Liver (tissue), 9 donors: ENCODE data around the gene ADGRD1. TPM values are rescaled to one million over a fixed set of nuclear protein-coding genes. Genes with fewer than 3 reads are reported as not detected.

Experiments
- DNase-seq: peaks from one replicate; pipeline ENCODE4 v3.0.0-alpha.2; 2017; ENCODE audit warnings: low spot score
- H3K27ac ChIP-seq, 2 donors: one replicate each; pipeline ENCODE4 v1.7.0; 2013; ENCODE audit warnings: inconsistent platforms in 2 of 2, low read length in 2 of 2, control low read depth in 1 of 2, low read depth in 1 of 2, mild to moderate bottlenecking in 1 of 2
- H3K27me3 ChIP-seq, 4 donors: one replicate each; pipeline versions ENCODE4 v1.6.1 to v1.7.0; 2013; ENCODE audit warnings: low read length in 3 of 4, inconsistent platforms in 1 of 4, mild to moderate bottlenecking in 1 of 4, moderate library complexity in 1 of 4; ENCODE audit not compliant: control insufficient read depth in 4 of 4, insufficient read depth in 4 of 4
- H3K36me3 ChIP-seq, 4 donors: one replicate each; pipeline versions ENCODE4 v1.6.1 to v1.7.0; 2013; ENCODE audit warnings: low read length in 3 of 4, mild to moderate bottlenecking in 3 of 4, low read depth in 1 of 4, moderate library complexity in 1 of 4; ENCODE audit not compliant: control insufficient read depth in 4 of 4, insufficient read depth in 3 of 4
- H3K4me1 ChIP-seq, 4 donors: one replicate each; pipeline versions ENCODE4 v1.6.1 to v1.7.0; 2013; ENCODE audit warnings: low read length in 3 of 4, mild to moderate bottlenecking in 3 of 4, moderate library complexity in 1 of 4; ENCODE audit not compliant: control insufficient read depth in 4 of 4, insufficient read depth in 4 of 4
- H3K4me3 ChIP-seq, 3 donors: one replicate each; pipeline versions ENCODE4 v1.6.1 to v1.7.0; 2013; ENCODE audit warnings: low read length in 3 of 3, control low read depth in 1 of 3, low read depth in 1 of 3, mild to moderate bottlenecking in 1 of 3
- H3K9ac ChIP-seq, 2 donors: one replicate each; pipeline ENCODE4 v1.7.0; 2013; ENCODE audit warnings: low read length in 2 of 2, mild to moderate bottlenecking in 2 of 2, moderate library complexity in 2 of 2, control low read depth in 1 of 2, low read depth in 1 of 2
- H3K9me3 ChIP-seq, 4 donors: one replicate each; pipeline versions ENCODE4 v1.6.1 to v1.7.0; 2013; ENCODE audit warnings: low read length in 3 of 4; ENCODE audit not compliant: control insufficient read depth in 4 of 4
- EGR1 ChIP-seq, 2 donors: IDR thresholded peaks; 2 replicates each; pipeline ENCODE4 v1.6.1; 2016 to 2018; ENCODE audit warnings: antibody characterized with exemption in 2 of 2, low read depth in 2 of 2
- FOXA1 ChIP-seq: IDR thresholded peaks from 2 replicates; pipeline ENCODE4 v1.6.1; 2016; ENCODE audit warnings: antibody characterized with exemption
- FOXA2 ChIP-seq: IDR thresholded peaks from 2 replicates; pipeline ENCODE4 v1.6.1; 2016; ENCODE audit warnings: antibody characterized with exemption
- GABPA ChIP-seq, 2 donors: IDR thresholded peaks in 1 of 2; conservative IDR thresholded peaks in 1 of 2; 2 replicates each; pipeline ENCODE4 v1.6.1; 2016; ENCODE audit warnings: antibody characterized with exemption in 2 of 2, mild to moderate bottlenecking in 1 of 2, moderate library complexity in 1 of 2
- HNF4A ChIP-seq, 2 donors: conservative IDR thresholded peaks; 2 replicates each; pipeline ENCODE4 v1.6.1; 2016; ENCODE audit warnings: antibody characterized with exemption in 2 of 2, mild to moderate bottlenecking in 2 of 2
- HNF4G ChIP-seq: IDR thresholded peaks from 2 replicates; pipeline ENCODE4 v1.6.1; 2016; ENCODE audit warnings: antibody characterized with exemption
- JUND ChIP-seq, 2 donors: IDR thresholded peaks; 2 replicates each; pipeline ENCODE4 v1.6.1; 2016; ENCODE audit warnings: antibody characterized with exemption in 2 of 2
- NR2F2 ChIP-seq: IDR thresholded peaks from 2 replicates; pipeline ENCODE4 v1.6.1; 2016; ENCODE audit warnings: antibody characterized with exemption
- RXRA ChIP-seq, 2 donors: IDR thresholded peaks; 2 replicates each; pipeline ENCODE4 v1.6.1; 2017 to 2018; ENCODE audit warnings: antibody characterized with exemption in 2 of 2, mild to moderate bottlenecking in 1 of 2
- SP1 ChIP-seq: IDR thresholded peaks from 2 replicates; pipeline ENCODE4 v1.6.1; 2018; ENCODE audit warnings: antibody characterized with exemption, mild to moderate bottlenecking
- TAF1 ChIP-seq: conservative IDR thresholded peaks from 2 replicates; pipeline ENCODE4 v1.6.1; 2016; ENCODE audit warnings: antibody characterized with exemption, mild to moderate bottlenecking
- YY1 ChIP-seq: IDR thresholded peaks from 2 replicates; pipeline ENCODE4 v1.6.1; 2016; ENCODE audit warnings: antibody characterized with exemption, mild to moderate bottlenecking
- WGBS: extraction: QIAGEN DNeasy Blood & Tissue Kit; methylation state at CpG from one replicate; pipeline ENCODE4 v1.1.7; 2013; 5-methylcytosine and 5-hydroxymethylcytosine counted together
- polyA plus RNA-seq, 2 donors: library from polyadenylated mRNA; stranded (reverse) in 1 of 2; unstranded in 1 of 2; fragments of 200-250 nt in 1 of 2; fragments of >200 nt in 1 of 2; fragmentation: Nextera tagmentation in 1 of 2; extraction: Ambion mirVana in 1 of 2; gene quantifications; one replicate each; pipeline versions ENCODE4 v1.2.1 to v1.2.3, GENCODE V29; 2013 to 2015
- total RNA-seq, 2 donors: library from RNA; depleted of rRNA; stranded (reverse); fragments of >200 nt; gene quantifications; one replicate each; pipeline ENCODE4 v1.2.3, GENCODE V29; 2014
- TF ChIP-seq, protein P1 (sequence below): IDR thresholded peaks from 2 replicates; pipeline ENCODE4 v1.6.1; 2016; ENCODE audit warnings: antibody characterized with exemption
- TF ChIP-seq, protein P2 (sequence below): IDR thresholded peaks from 2 replicates; pipeline ENCODE4 v1.6.1; 2016; ENCODE audit warnings: antibody characterized with exemption
- TF ChIP-seq, protein P3 (sequence below): IDR thresholded peaks from 2 replicates; pipeline ENCODE4 v1.6.1; 2016; ENCODE audit warnings: antibody characterized with exemption, mild to moderate bottlenecking
- TF ChIP-seq, protein P4 (sequence below): fragments of 150-350 bp; IDR thresholded peaks from 2 replicates; pipeline ENCODE4 v1.5.1; 2017; ENCODE audit warnings: improper control_type of control experiment, low read depth, low read length; ENCODE audit not compliant: missing input control
- TF ChIP-seq, protein P5 (sequence below): IDR thresholded peaks from 2 replicates; pipeline ENCODE4 v1.6.1; 2016; ENCODE audit warnings: antibody characterized with exemption
- donor health status: healthy.
- donor health status: healthy.
- donor health status: healthy.
- donor health status: healthy.
- donor health status: healthy.

ADGRD1 gene
- total and polyA plus RNA-seq, 4 donors: 2.7 to 7.1 (median 4.6) TPM

DNA sequence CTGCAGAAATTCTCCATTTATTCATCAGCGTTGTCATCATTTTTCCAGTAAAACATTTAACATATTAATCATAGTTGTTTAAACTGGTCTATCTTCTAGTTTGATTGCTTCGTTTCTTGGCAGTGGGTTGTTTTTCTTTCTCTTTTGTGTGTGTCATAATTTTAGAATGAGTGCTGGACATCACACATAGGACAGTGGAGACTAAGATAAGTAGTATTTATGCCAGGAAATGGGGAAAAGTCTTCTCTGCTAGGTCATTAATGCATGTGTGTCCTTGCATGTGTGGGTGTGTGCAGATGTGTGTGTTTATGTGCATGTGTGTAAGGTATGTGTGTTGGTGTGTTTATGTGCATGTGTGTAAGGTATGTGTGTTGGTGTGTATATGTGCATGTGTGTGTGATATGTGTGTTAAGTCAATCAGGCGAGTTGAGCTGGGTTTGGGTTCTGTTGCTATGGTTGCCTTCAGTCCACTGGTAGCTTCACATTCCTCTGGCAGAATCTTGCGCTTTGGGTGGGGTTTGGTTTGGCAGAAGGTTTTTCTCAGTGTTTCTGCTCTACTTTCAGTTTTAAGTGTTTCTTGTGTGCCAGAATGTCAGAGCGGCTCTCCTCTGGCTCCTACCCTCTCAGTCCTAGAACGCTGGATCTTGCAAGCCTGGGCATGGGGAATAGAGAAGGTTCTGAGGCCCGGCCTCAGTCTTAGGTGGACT is 7.8 kb upstream of the ADGRD1 start:
- Histone ChIP-seq H3K4me1 (no peaks in the 10 kb centered on the region), H3K27ac (no peak overlapping the region), H3K36me3 (no peaks in the 10 kb centered on the region), H3K9me3 (peaks cover 0 to 4% (median 1%) of the 10 kb centered on the region in 4 donors), H3K9ac (no peak overlapping the region), H3K4me3 (no peak overlapping the region), H3K27me3 (no peaks in the 10 kb centered on the region)
- TF ChIP-seq RXRA (IDR thresholded peaks at IDR 0.05) (no peak), FOXA2 (no peak), YY1 (no peak), TAF1 (no peak), JUND (IDR thresholded peaks at IDR 0.05) (no peak)
- no peak for DNase-seq
- WGBS: 87% methylated on average over 7 of the region's 7 CpGs

DNA sequence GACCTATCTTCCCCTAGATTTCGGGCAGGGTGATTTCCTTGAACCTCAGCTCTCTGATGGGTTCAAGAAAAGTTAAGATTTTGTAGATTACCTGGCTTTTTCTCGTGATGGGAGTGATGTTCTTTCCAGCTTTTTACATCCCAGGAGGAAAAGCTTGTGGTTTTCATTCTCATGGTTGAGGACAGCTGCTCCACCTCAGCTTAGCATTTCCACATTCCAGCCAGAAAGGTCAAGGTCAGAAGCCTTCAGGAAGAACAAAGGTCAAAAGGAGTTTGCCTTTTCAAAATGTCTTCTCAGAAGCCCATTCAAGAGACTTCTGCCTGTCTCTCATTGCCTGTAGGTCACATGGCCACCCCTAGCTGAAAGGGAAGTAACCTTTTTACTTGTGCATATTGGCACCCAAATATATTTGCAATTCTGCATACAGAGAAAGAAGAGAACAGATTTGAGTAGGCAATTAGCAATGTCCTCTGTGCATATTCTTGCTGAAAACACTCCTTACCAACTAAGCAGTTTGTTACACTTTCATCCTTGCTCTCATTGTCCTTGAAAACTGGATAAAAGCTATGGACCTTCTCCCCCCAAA is 6.6 kb upstream of the ADGRD1 start:
- Histone ChIP-seq H3K27me3 (no peaks in the 10 kb centered on the region), H3K36me3 (no peaks in the 10 kb centered on the region), H3K4me3 (no peak overlapping the region), H3K9ac (no peak overlapping the region), H3K9me3 (peaks cover 0 to 3% (median 1%) of the 10 kb centered on the region in 4 donors), H3K4me1 (no peaks in the 10 kb centered on the region), H3K27ac (no peak overlapping the region)
- DNase-seq: no peak
- 79% methylated on average over 2 of the region's 2 CpGs for WGBS
- TF ChIP-seq HNF4G: no peak

DNA sequence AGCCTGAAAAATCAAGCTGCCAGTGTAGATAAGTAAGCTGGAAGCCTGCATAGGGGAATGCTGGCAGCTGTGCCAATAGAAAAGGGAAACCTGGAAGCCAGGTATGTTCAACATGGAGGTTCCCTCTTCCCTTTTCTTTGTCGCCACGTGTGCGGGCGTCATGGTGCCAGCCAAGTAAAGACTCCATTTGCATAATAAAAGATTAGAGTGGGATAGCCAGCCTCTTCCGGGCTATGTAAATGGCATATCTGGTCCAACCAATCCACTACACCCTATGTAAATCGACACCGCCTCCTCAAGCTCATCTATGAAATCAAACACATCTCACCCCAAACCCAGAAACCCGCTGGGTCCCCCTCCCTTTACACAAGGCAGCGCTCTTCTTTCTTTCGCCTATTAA is 5.6 kb upstream of the ADGRD1 start:
- Histone ChIP-seq H3K27me3 (no peaks in the 10 kb centered on the region), H3K4me3 (no peak overlapping the region), H3K9ac (no peak overlapping the region), H3K9me3 (peaks cover 0 to 3% (median 1%) of the 10 kb centered on the region in 4 donors), H3K4me1 (no peaks in the 10 kb centered on the region), H3K27ac (no peak overlapping the region), H3K36me3 (no peaks in the 10 kb centered on the region)
- no peak for DNase-seq
- TF ChIP-seq, protein P1, sequence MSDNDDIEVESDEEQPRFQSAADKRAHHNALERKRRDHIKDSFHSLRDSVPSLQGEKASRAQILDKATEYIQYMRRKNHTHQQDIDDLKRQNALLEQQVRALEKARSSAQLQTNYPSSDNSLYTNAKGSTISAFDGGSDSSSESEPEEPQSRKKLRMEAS: no peak
- TF ChIP-seq YY1: no peak
- no peak for TF ChIP-seq EGR1 (IDR thresholded peaks at IDR 0.05; ENCODE audit: low read depth in 2 of 2)
- no peak for TF ChIP-seq HNF4G
- TF ChIP-seq RXRA (IDR thresholded peaks at IDR 0.05): no peak
- TF ChIP-seq FOXA2: no peak
- TF ChIP-seq HNF4A (conservative IDR thresholded peaks at IDR 0.05): no peak
- TF ChIP-seq, protein P2, sequence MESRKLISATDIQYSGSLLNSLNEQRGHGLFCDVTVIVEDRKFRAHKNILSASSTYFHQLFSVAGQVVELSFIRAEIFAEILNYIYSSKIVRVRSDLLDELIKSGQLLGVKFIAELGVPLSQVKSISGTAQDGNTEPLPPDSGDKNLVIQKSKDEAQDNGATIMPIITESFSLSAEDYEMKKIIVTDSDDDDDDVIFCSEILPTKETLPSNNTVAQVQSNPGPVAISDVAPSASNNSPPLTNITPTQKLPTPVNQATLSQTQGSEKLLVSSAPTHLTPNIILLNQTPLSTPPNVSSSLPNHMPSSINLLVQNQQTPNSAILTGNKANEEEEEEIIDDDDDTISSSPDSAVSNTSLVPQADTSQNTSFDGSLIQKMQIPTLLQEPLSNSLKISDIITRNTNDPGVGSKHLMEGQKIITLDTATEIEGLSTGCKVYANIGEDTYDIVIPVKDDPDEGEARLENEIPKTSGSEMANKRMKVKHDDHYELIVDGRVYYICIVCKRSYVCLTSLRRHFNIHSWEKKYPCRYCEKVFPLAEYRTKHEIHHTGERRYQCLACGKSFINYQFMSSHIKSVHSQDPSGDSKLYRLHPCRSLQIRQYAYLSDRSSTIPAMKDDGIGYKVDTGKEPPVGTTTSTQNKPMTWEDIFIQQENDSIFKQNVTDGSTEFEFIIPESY: no peak
- TF ChIP-seq, protein P3, sequence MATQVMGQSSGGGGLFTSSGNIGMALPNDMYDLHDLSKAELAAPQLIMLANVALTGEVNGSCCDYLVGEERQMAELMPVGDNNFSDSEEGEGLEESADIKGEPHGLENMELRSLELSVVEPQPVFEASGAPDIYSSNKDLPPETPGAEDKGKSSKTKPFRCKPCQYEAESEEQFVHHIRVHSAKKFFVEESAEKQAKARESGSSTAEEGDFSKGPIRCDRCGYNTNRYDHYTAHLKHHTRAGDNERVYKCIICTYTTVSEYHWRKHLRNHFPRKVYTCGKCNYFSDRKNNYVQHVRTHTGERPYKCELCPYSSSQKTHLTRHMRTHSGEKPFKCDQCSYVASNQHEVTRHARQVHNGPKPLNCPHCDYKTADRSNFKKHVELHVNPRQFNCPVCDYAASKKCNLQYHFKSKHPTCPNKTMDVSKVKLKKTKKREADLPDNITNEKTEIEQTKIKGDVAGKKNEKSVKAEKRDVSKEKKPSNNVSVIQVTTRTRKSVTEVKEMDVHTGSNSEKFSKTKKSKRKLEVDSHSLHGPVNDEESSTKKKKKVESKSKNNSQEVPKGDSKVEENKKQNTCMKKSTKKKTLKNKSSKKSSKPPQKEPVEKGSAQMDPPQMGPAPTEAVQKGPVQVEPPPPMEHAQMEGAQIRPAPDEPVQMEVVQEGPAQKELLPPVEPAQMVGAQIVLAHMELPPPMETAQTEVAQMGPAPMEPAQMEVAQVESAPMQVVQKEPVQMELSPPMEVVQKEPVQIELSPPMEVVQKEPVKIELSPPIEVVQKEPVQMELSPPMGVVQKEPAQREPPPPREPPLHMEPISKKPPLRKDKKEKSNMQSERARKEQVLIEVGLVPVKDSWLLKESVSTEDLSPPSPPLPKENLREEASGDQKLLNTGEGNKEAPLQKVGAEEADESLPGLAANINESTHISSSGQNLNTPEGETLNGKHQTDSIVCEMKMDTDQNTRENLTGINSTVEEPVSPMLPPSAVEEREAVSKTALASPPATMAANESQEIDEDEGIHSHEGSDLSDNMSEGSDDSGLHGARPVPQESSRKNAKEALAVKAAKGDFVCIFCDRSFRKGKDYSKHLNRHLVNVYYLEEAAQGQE: no peak
- no peak for TF ChIP-seq TAF1
- no peak for TF ChIP-seq SP1
- no peak for TF ChIP-seq GABPA (IDR thresholded peaks at IDR 0.05 in 1 of 2, conservative IDR thresholded peaks at IDR 0.05 in 1 of 2)
- TF ChIP-seq JUND (IDR thresholded peaks at IDR 0.05): no peak
- no peak for TF ChIP-seq NR2F2
- no peak for TF ChIP-seq FOXA1
- TF ChIP-seq, protein P4, sequence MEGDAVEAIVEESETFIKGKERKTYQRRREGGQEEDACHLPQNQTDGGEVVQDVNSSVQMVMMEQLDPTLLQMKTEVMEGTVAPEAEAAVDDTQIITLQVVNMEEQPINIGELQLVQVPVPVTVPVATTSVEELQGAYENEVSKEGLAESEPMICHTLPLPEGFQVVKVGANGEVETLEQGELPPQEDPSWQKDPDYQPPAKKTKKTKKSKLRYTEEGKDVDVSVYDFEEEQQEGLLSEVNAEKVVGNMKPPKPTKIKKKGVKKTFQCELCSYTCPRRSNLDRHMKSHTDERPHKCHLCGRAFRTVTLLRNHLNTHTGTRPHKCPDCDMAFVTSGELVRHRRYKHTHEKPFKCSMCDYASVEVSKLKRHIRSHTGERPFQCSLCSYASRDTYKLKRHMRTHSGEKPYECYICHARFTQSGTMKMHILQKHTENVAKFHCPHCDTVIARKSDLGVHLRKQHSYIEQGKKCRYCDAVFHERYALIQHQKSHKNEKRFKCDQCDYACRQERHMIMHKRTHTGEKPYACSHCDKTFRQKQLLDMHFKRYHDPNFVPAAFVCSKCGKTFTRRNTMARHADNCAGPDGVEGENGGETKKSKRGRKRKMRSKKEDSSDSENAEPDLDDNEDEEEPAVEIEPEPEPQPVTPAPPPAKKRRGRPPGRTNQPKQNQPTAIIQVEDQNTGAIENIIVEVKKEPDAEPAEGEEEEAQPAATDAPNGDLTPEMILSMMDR: no peak
- TF ChIP-seq, protein P5, sequence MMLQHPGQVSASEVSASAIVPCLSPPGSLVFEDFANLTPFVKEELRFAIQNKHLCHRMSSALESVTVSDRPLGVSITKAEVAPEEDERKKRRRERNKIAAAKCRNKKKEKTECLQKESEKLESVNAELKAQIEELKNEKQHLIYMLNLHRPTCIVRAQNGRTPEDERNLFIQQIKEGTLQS: no peak
- 93% methylated on average over 10 of the region's 10 CpGs for WGBS
